GM18499 (cell line): ENCODE results near the gene PNLIP.

ENCODE experiments used
- ATAC-seq: cut with Tn5 transposase; IDR thresholded peaks from one replicate; pipeline ENCODE4 v1.9.1; 2021; ENCODE audit warnings: moderate number of reproducible peaks; ENCODE audit not compliant: insufficient read depth, unreplicated experiment

PNLIP gene

DNA sequence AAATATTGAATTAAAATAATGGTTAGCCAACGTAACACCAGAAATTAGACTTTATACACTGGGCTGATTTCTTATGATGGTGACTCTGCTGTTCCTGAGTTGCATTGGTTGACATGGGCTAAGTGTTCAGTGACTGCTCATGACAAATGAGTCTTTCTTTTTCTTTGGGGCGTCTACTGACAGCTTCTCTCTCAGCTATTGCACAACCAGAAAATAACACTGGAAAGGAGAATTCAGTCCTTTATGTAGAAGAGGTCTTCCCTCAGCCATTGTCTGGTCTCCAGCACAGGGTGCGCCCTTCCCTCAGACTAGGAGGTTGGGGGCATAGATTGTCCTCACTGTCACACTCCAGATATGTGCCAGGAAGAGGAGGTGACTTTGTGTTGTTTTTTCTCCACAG, 21.6 kb downstream of the PNLIP start:
- no peak for ATAC-seq

GRCh38 chr10:116574797-116575196, 29.1 kb downstream of the PNLIP start:
- ATAC-seq = no peak

- ATAC-seq = no peak
Observed at GRCh38 chr10:116587878-116588591, 42.3 kb downstream of the PNLIP start.

- no peak for ATAC-seq
Observed at GRCh38 chr10:116588995-116589394, 43.3 kb downstream of the PNLIP start.

DNA sequence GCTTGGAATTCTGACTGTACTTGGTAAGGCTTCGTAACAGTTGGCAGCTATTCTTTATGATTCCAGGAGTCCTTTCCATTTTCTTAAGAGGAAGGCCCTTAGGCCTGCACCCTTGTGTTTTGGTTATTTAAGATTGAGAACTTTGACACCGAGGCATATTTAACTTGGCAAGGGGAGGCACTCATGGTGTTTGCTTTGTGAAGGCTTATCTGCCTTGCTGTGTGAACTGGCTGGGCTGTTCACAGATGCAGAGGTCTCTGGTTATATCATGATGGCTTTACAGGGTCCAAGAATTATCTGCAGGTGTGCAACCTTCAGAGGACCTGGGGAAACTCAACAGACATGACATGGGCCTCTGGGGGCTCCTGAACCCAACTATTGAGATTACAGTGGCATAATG, 44.2 kb downstream of the PNLIP start:
- ATAC-seq = no peak

DNA sequence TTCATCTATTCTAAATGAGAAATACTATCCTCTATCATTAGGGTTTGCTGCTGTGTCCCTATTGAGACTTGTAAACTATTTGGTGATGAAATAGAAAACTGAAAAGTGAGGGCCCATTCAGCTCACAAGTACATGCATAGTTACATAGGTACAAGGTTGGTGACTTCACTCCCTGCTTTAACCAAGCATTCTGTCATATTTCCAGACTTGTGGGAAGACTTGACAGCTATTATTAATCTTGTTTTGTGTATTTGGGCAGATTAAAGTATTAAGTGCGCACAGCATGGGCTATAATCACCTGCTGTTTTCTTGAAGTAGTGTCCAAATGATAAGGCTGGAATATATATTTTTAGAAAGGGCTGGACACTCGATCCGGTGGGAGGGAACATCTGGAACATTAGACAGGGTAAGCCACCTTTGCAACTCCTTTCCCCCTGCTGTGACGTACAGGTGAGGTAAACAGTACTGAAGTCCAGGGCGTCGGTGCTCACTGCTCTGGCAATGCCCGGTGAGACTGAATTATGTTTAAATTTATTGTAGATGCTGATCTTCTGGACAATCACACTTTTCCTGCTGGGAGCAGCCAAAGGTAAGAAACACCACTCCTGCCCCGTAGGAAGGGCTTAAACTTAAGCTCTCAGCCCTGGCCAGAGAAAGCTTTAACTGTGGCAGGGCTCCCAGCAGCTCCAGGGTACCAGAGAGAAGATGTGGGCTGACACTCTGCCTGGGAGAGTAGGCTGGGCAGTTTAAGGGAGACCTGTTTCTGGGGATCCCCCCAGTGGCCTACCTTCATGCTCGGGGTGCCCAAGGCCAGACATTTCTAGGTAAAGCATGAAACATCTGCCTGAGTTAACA, 45.1 kb downstream of the PNLIP start, which contains the start of gene PNLIPRP1:
PNLIPRP1 (plus strand) TSS at position 370 of the 855 bp plus-strand sequence; CDS start at position 541, 171 bp downstream.
- ATAC-seq = no peak

DNA sequence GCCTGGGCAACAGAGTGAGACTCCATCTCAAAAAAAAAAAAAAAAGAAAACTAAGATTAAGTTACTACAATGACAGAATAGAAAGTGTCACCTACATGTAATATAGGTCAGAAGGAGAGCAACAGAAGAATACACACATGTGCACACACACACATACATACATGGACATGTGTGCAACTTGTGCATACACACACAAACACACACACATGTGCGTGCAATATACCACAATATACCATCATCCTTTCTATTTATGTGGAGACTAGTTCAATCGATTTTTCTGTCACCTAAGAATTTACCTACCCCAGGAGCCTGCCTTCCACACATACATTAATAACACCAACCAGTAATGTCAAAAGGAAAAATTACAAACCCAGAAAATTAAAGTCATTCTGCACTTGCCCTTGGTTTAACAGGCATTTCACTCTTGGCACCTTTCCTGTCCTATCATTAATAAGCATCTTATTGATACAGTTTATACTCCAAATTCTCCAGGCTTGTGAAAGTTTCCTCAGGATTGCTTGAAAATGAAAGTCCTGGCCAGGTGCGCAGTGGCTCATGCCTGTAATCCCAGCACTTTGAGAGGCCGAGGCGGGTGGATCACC, 47.5 kb downstream of the PNLIP start:
- ATAC-seq = no peak

- ATAC-seq = no peak
Observed at GRCh38 chr10:116594525-116595035, 48.8 kb downstream of the PNLIP start.

DNA sequence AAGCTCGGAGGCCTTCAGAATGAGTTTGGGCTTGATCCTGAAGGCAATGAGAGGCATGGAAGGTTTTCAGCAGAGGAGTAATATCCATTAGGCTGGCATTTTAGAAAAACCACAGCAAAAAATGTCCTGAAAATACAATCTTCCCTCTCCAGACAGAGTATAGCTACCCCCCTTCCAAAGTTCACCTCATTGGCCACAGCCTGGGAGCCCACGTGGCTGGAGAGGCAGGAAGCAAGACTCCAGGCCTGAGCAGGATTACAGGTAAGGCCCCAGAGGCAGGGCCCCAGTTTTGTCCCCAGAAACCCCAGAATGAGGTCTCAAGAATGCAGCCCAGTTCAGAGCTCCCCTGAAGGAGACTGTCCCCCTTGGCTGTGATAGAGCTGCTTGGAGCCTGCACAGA, 50.3 kb downstream of the PNLIP start:
- ATAC-seq = no peak

GRCh38 chr10:116597543-116597942, 51.8 kb downstream of the PNLIP start:
- no peak for ATAC-seq

DNA sequence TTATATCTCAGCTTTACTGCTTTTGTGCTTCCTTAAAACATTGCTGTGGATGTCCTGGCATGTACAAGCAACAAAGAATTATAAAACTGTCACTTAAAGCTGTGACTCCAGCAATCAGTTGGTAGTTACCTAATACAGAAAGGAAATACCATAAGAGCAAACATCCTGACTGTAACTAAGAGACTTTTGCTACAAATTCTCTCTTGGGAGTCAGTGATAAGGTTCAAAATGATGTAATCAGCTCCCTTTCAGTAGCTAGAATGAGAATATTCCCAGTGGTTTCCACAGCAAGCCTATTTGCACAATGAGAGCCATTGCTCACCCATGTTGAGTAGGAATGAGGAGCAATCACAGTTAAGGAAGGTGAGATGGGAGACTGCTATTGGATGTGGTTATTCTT, 52.6 kb downstream of the PNLIP start:
- ATAC-seq = no peak

DNA sequence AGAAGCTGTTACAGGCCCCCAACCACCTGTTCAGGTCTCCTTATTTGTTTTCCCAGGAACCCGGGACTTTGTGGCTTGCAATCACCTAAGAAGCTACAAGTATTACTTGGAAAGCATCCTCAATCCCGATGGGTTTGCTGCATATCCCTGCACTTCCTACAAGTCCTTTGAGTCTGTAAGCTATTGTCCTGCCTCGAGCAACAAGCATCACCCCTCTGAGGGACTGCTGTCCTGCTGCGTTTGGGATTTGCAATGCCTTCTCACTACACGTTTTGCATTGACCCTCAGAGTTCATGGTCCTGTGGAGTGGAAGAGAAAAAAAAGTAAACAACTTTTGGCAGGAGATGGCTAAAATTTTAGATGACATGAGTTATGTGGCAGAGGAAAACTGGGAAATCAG, 54.3 kb downstream of the PNLIP start:
- ATAC-seq = no peak

DNA sequence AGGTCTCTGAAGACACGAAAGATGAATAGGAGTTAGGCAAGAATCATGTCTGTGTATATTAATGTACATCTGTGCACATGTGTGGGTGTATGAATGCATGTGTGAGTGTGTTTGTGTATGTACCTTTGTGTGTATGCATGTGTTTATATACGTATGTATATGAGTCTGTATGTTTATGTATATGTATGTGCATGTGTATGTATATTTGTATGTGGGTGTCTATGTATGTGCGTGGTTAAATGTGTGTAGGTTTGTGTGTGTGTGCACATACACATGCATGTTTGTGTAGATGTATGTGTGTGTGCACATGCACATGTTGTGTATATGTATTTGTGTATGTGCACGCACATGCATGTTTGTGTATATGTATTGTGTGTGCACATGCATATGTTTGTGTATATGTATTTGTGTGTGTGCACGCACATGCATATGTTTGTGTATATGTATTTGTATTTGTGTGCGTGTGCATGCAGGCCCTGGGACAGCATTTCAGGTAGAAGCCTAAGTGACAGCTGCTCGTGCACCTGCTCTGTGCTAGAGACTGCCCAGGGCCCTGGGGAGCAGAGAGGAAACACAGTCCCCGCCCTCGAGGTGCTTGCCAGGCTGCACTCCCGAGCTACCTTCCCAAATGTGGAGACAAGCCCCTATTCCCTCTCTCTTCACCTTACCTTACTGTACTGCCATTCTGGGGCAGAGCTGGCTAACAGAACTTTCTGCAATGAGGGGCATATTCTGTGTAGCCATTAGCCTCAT, 57.1 kb downstream of the PNLIP start:
- no peak for ATAC-seq

- no peak for ATAC-seq
Observed at GRCh38 chr10:116606061-116606483, 60.3 kb downstream of the PNLIP start.

GRCh38 chr10:116607336-116607735, 61.6 kb downstream of the PNLIP start:
- no peak for ATAC-seq

DNA sequence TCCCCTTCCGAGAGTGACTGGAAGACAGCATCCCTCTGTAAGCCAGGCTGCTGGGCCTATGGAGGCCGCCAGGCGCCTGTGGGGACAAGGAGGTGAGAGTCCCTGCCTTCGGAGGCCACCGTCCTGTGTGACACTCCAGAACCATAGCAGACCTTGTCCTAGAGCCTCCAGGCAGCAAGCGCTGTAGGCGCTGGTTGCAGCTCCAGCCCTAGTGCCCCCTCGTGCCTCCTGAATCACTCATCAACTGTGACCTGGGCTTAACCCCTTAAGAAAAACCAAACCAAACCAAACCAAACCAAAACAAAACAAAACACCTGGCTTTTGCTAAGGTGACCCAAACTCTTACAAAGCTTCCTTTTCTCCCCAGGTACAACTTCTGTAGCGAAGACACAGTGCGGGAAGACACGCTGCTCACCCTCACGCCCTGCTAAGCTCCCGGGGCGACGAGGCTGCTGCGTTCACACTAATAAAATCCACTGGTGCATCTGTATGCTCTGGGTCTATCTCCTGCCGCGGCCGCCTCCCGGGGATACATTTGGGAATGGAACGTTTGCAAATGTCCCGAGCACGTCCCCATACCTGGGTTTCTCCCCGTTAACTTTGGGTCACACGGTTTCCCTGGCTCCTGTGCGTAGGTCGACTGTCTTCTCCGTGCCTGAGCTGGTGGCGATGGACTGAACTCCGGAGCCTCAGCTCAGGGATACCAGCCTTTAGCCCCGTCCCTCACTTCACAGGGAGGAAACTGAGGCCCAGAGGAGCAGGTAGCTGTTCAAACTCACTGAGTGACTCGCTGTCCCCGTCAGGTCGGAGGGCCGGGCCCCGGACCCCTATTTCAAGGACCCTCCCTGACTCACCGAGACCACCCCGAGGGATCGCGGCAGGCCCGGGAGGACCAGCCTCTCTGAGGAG, 63.2 kb downstream of the PNLIP start:
- ATAC-seq = no peak

GRCh38 chr10:116610443-116611152, 64.9 kb downstream of the PNLIP start:
- no peak for ATAC-seq

DNA sequence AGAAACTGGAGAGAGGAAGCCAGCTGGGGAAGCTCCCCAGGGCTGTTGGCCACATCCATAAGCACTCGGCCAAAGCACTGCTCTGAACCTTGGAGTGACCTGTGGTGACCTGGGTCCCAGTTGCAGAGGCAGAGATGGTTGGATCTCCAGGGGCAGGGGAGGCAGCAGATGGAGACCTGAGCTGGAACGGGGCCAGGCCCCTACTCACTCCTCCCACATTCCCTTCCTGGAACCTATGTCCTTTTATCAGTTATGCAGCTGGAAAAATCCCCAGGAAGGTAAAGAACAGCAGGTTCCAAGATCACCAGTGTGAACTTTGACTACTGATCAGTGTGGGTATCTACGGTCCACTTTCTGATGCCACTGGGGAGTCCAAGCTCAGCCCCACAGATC, 65.4 kb downstream of the PNLIP start:
- ATAC-seq = no peak
